ENCODE results near the gene CDCA4.

DNA sequence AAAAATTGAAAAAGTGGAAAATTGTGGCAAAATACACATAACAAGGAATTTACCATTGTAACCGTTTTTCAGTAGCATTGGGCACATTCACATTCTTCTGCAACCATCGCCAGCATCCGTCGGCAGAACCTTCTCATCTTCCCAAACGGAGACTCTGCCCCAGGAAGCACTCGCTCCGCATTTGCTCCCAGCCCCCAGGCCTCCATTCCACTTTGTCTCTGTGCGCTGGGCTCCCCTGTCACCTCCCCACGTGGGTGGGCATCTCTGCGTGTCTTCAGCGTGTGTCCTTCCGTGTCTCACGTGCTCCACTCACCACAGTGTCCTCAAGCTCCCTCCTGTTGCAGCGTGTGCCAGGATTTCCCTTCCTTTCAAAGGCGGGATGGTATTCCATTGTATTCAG, 34.5 kb upstream of the CDCA4 start:
- no peak for TF ChIP-seq CTCF (IDR thresholded peaks at IDR 0.05)
- no peak for TF ChIP-seq POLR2A (IDR thresholded peaks at IDR 0.05; ENCODE audit: low read depth)
- no peak for TF ChIP-seq POLR2AphosphoS5 (IDR thresholded peaks at IDR 0.05)

All from esophagus muscularis mucosa (tissue), 3 donors.